ENCODE results near the gene ADAM10.

The ADAM10 gene

GRCh38 chr15:58755956-58756355, 6.4 kb upstream of the ADAM10 start:
- DNase-seq: no peak

- no peak for DNase-seq
These were observed 5.8 kb upstream of the ADAM10 start for GRCh38 chr15:58755350-58755749.

- no peak for DNase-seq
These were observed 3.2 kb upstream of the ADAM10 start for GRCh38 chr15:58752716-58753115.

- DNase-seq: no peak
These were observed 515 bp downstream of the ADAM10 start for GRCh38 chr15:58748852-58749531.

GRCh38 chr15:58748040-58748851, 1.3 kb downstream of the ADAM10 start:
- no peak for DNase-seq

GRCh38 chr15:58746174-58746573, 3.3 kb downstream of the ADAM10 start:
- DNase-seq: no peak

- no peak for DNase-seq
These were observed 6.5 kb downstream of the ADAM10 start for GRCh38 chr15:58742819-58743502.

- no peak for DNase-seq
These were observed 7.3 kb downstream of the ADAM10 start for GRCh38 chr15:58742022-58742813.

- DNase-seq: no peak
These were observed 8.5 kb downstream of the ADAM10 start for GRCh38 chr15:58741032-58741431.

- no peak for DNase-seq
These were observed 9.1 kb downstream of the ADAM10 start for GRCh38 chr15:58740436-58740835.

- no peak for DNase-seq
These were observed 11.3 kb downstream of the ADAM10 start for GRCh38 chr15:58738046-58738707.

GRCh38 chr15:58737298-58737697, 12.2 kb downstream of the ADAM10 start:
- DNase-seq: no peak

GRCh38 chr15:58736018-58736643, 13.4 kb downstream of the ADAM10 start:
- no peak for DNase-seq

GRCh38 chr15:58734859-58735258, 14.6 kb downstream of the ADAM10 start:
- DNase-seq: no peak

GRCh38 chr15:58732625-58733363, 16.7 kb downstream of the ADAM10 start:
- no peak for DNase-seq

- DNase-seq: no peak
These were observed 17.6 kb downstream of the ADAM10 start for GRCh38 chr15:58731756-58732535.

GRCh38 chr15:58726867-58727266, 22.6 kb downstream of the ADAM10 start:
- no peak for DNase-seq

GRCh38 chr15:58724466-58724865, 25.0 kb downstream of the ADAM10 start:
- DNase-seq: no peak

- no peak for DNase-seq
These were observed 32.1 kb downstream of the ADAM10 start for GRCh38 chr15:58717357-58717756.

- no peak for DNase-seq
These were observed 33.5 kb downstream of the ADAM10 start for GRCh38 chr15:58716027-58716426.

Data from NCI-H446 treated with DMSO at 0.1 percent for 48 hours (cell line).